Mesangial cell (primary cell): Measurements from ENCODE around the gene OR4Q2. TPM values are rescaled to one million over a fixed set of nuclear protein-coding genes. Genes with fewer than 3 reads are reported as not detected.

Experiments used
- total RNA-seq: library from RNA; depleted of rRNA; stranded (reverse); fragments of >200 nt; gene quantifications from 2 replicates; pipeline ENCODE4 v1.2.3, GENCODE V29; 2015

OR4Q2 gene
- not detected in 2 replicates for total RNA-seq

GRCh38 chr14:20001863-20002262 is at the start of gene OR4Q2:
TSS of gene OR4Q2 (plus strand) at chr14:20002163.

GRCh38 chr14:19975291-19975690 is 26.7 kb upstream of the OR4Q2 start, which contains the start of gene OR4K15:
TSS of gene OR4K15 (plus strand) at chr14:19975591. CDS start at chr14:19975591, 0 bp downstream.

GRCh38 chr14:20019257-20019865 is 17.4 kb downstream of the OR4Q2 start, which contains the start of gene OR4K14:
TSS of gene OR4K14 (minus strand) at chr14:20019307. CDS start at chr14:20015193, 4,114 bp downstream.

GRCh38 chr14:20035938-20036337 is 34.0 kb downstream of the OR4Q2 start, which contains the start of gene OR4K13:
TSS of gene OR4K13 (minus strand) at chr14:20036038. CDS start at chr14:20034758, 1,280 bp downstream.

Other genes with a start within 250 kb of the OR4Q2 start
- gene OR4M1, start 228.7 kb upstream of the OR4Q2 start, total RNA-seq, result not detected in 2 replicates
- not detected in 2 replicates for gene OR4N2, start 198.4 kb upstream of the OR4Q2 start, total RNA-seq
- gene OR4K2, start 127.0 kb upstream of the OR4Q2 start, total RNA-seq, result not detected in 2 replicates
- gene OR4K5, start 81.6 kb upstream of the OR4Q2 start, total RNA-seq, result not detected in 2 replicates
- gene OR4K1, start 71.2 kb upstream of the OR4Q2 start, total RNA-seq, result not detected in 2 replicates
- gene OR4K15, start 26.6 kb upstream of the OR4Q2 start, total RNA-seq, result not detected in 2 replicates
- gene OR4K14, start 17.1 kb downstream of the OR4Q2 start, total RNA-seq, result not detected in 2 replicates
- gene OR4K13, start 33.9 kb downstream of the OR4Q2 start, total RNA-seq, result not detected in 2 replicates
- not detected in 2 replicates for gene OR4L1, start 57.9 kb downstream of the OR4Q2 start, total RNA-seq
- not detected in 2 replicates for gene OR4K17, start 108.6 kb downstream of the OR4Q2 start, total RNA-seq
- not detected in 2 replicates for gene OR4N5, start 136.7 kb downstream of the OR4Q2 start, total RNA-seq
- not detected in 2 replicates for gene OR11G2, start 188.7 kb downstream of the OR4Q2 start, total RNA-seq
- gene OR11H6, start 221.5 kb downstream of the OR4Q2 start, total RNA-seq, result not detected in 2 replicates
- gene OR11H7, start 226.8 kb downstream of the OR4Q2 start, total RNA-seq, result not detected in 2 replicates
- gene OR11H4, start 237.1 kb downstream of the OR4Q2 start, total RNA-seq, result not detected in 2 replicates